GM13977 (cell line): Measurements from ENCODE around the gene SCN9A.

Experiments used
- DNase-seq: peaks from one replicate; pipeline ENCODE4 v3.0.0; 2012; ENCODE audit warnings: low spot score
- in situ Hi-C: fragments of 300-500 bp; cut with MboI; formaldehyde crosslinking; loops from one replicate; pipeline ENCODE4 v1.12.0; 2022; ENCODE audit warnings: low sequenced_read_pairs, low pct_unique_long_range_greater_than_20kb, mixed read lengths, inconsistent platforms; ENCODE audit not compliant: unreplicated experiment
- TF ChIP-seq, protein P1 (sequence below): IDR thresholded peaks from 2 replicates; pipeline ENCODE4 v1.5.1; 2012; ENCODE audit warnings: mild to moderate bottlenecking, control low read depth; ENCODE audit not compliant: insufficient read depth; ENCODE audit errors: extremely low read depth, missing control alignments

The SCN9A gene

GRCh38 chr2:166270376-166270775 lies 105.4 kb downstream of the SCN9A start:
- TF ChIP-seq, protein P1, sequence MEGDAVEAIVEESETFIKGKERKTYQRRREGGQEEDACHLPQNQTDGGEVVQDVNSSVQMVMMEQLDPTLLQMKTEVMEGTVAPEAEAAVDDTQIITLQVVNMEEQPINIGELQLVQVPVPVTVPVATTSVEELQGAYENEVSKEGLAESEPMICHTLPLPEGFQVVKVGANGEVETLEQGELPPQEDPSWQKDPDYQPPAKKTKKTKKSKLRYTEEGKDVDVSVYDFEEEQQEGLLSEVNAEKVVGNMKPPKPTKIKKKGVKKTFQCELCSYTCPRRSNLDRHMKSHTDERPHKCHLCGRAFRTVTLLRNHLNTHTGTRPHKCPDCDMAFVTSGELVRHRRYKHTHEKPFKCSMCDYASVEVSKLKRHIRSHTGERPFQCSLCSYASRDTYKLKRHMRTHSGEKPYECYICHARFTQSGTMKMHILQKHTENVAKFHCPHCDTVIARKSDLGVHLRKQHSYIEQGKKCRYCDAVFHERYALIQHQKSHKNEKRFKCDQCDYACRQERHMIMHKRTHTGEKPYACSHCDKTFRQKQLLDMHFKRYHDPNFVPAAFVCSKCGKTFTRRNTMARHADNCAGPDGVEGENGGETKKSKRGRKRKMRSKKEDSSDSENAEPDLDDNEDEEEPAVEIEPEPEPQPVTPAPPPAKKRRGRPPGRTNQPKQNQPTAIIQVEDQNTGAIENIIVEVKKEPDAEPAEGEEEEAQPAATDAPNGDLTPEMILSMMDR, result no peak
- DNase-seq, result no peak
- in situ Hi-C loops, result no loop called here

DNA sequence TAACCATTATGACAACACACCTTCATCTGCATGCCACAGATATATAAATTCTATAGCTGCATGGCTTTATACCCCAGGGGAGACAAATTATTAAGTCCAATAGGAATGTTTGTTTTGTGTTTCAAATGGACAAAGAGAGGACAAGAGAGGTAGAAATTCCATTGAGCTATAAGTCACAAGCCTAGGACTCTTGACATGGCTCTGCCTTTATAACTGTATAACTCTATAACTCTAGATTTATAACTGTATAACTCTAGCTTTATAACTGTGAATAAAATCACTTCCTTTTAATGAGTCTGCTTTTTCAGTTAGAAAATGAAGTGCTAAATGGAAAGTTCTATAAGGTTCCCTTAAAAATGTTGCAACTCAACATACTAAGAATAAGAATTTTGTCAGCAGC lies 106.4 kb downstream of the SCN9A start:
- TF ChIP-seq, protein P1, result no peak
- DNase-seq, result no peak
- in situ Hi-C loops, result no loop called here

DNA sequence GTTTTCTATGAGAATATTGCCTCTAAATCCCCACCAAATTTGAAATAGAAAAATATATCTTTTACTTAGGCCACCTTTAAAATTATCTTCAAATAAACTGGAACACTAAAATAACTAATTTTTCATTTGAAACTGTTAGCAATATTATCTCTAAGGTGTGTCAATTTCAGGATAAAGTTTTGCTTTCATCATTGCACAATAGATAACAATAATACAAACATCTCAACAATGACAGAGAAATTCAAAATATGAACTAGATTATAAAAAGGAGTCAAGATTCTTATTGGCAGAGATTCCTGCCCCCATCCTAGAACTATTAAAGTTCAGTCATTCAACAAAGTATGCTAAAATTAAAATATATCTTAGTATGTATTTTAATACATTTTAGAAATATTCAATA lies 117.9 kb downstream of the SCN9A start:
- TF ChIP-seq, protein P1, result no peak
- in situ Hi-C loops, result no loop called here

GRCh38 chr2:166256896-166257295 lies 118.8 kb downstream of the SCN9A start:
- no peak for DNase-seq
- in situ Hi-C loops, result no loop called here
- TF ChIP-seq, protein P1, result no peak

More for the DNA sequence above, 117.9 kb downstream of the SCN9A start:
- no peak for DNase-seq

- DNase-seq, result no peak
- TF ChIP-seq, protein P1, result no peak
- in situ Hi-C loops, result no loop called here
Measured at GRCh38 chr2:166249318-166249717, 126.4 kb downstream of the SCN9A start.

DNA sequence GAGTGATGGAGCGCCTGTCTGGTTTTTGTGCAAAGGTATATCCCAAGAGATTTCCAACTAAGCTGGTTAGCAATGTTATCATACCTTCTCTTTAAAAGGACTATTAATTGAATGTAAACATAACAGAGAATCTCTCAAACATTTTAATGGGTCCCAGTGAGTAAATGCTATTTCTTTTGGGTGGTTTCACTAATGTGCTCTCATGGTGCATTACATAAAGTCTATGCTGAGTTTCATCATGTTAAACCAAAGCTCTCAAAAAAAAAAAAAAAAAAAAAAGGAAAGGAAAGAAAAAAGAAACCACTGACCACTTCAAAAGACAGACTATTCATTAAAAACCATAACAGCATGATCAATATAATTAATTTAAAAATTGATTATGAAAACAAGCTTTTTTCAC lies 128.8 kb downstream of the SCN9A start:
- DNase-seq, result no peak
- TF ChIP-seq, protein P1, result no peak
- in situ Hi-C loops, result no loop called here

- DNase-seq, result no peak
- in situ Hi-C loops, result no loop called here
- TF ChIP-seq, protein P1, result no peak
Measured at GRCh38 chr2:166242309-166242708, 133.4 kb downstream of the SCN9A start.
